NCI-H1436 treated with DMSO at 0.1 percent for 48 hours (cell line): ENCODE data around the gene TMEM270.
"Not testable (repeated sequence)": the region's sequence is repeated elsewhere in the genome, so short reads cannot be mapped to it uniquely, and the experiment has no call there.

Source experiments
- DNase-seq: peaks from one replicate; lab custom pipeline; 2025; lab: John Stamatoyannopoulos, UW

The TMEM270 gene

DNA sequence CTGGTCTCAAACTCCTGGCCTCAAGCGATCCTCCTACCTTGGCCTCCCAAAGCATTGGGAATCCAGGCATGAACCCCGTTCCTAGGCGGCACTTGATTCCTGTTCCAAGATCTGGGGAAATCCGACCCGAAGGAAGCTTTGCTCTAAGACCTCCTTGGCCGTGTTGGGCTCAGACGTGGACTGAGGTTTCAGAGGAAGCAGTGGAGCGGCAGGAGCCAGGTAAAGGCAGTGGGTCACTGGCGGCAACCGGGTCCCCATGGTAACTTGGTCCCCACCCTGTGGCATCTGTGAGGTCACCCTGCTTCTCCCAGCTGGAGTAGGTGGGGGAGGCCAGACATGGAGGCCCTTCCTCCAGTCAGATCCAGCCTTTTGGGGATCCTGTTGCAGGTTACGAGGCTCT, at the start of gene TMEM270:
TMEM270 (plus strand) TSS at position 301 of the 400 bp plus-strand sequence; CDS start at position 337, 36 bp downstream.
- no peak for DNase-seq

GRCh38 chr7:73811760-73812168, 49.2 kb upstream of the TMEM270 start:
- peak; percentile 6 for DNase-seq

DNA sequence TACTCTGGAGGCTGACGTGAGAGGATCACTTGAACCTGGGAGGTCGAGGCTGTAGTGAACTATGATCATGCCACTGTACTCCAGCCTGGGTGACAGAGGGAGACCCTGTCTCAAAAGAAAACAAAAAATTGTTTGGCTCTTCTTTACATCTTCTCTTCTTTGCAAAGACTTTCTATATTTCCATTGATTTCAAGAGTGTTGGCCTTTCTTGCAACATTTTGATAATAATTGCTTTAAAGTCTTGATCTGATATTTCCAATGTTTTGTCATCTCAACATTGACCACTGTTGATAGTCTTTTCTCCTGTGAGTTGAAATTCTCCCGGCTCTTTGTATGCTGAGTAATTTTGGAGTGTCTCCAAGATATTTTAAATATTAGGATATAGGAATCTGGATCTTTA, 48.0 kb upstream of the TMEM270 start:
- DNase-seq: no peak

DNA sequence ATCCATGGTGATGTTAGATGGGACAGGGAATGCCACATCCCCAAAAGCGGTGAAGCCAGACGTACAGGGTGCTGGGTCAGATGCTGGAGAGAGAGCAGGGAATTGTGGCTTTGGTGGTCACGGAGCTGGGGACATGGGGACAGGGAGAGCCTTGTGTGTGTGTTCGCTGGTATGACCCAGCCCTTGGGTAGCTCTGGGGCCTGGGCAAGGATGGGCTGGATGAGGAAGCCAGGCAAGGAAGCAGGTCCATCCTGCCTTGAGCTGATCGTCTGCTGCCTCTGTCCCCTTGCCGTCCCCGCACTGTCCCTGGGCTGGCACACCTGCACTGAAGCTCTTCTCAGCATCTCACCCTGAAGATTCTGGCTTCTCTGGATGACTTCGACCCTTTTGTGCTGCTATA, 45.5 kb upstream of the TMEM270 start:
- no peak for DNase-seq

GRCh38 chr7:73817121-73817520, 43.8 kb upstream of the TMEM270 start:
- DNase-seq: no peak

DNA sequence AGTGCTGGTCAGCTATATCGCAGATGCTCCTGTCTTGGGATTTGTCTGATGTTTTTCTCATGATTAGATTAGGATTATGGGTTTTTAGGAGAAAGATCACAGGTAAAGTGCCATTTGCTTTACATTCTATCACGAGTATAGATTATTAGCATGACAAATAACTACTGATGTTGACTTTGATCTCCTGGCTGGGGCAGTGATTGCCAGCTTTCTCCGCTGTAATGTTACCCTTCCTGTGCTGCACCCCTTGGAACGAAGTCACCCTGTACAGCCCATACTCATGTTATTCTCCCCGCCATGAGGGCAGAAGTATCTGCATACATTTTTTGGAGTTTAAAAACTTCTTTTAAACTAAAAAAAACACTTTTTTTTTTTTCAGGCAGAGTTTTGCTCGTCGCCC, 40.9 kb upstream of the TMEM270 start:
- DNase-seq: no peak

- DNase-seq: not testable (repeated sequence)
These were observed 39.2 kb upstream of the TMEM270 start for GRCh38 chr7:73821597-73822285.

GRCh38 chr7:73822319-73823173, 38.4 kb upstream of the TMEM270 start:
- DNase-seq: no peak

GRCh38 chr7:73823257-73823656, 37.7 kb upstream of the TMEM270 start:
- no peak for DNase-seq

- DNase-seq: no peak
These were observed 36.9 kb upstream of the TMEM270 start for GRCh38 chr7:73823873-73824592.

DNA sequence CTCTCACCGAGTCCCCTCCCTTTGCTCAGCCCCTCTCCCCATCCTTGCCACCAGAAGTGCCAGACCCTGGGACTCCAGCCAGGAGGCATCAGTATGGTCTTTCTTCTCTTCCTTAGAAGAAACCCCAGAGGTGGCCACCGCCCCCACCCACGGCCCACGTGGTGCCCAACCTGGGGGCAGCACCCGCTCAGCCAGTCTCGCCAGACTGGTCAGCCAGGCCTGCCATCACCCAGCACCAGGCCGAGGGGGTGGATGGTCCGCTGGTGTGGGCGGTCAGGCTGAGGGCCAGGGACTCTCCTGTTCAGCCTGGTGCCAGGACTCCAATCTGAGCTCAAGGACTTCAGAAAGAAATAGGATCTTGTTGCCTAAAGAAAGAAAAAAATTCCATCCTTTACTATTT, 36.0 kb upstream of the TMEM270 start:
- no peak for DNase-seq

DNA sequence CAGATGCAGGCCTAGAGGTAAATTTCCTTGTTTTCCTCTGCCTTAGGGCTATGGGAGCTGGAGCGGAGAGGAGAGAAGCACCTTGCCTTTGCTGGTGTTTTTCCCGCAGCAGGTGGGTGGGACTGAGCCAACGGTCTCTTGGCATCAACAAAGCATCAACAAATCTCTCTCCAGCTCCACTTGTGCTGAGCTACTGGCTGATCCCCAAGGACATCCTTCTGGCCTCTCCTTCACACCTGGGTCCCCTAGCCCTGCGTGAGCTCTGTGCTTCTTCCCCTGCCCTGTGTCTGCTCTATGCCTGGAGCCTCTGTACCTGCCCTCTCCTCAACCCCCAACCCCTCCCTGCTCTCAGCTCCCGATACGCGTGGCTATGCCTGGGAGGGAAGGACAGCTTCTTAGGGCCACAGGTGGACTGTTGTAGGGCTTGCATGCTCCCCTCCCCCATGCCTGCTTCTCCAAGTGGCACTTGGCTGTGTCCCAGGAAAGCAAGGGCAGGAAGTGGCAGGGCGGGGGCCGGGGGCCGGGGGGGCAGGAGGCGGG, 33.3 kb upstream of the TMEM270 start:
- DNase-seq: peak; percentile 93

DNA sequence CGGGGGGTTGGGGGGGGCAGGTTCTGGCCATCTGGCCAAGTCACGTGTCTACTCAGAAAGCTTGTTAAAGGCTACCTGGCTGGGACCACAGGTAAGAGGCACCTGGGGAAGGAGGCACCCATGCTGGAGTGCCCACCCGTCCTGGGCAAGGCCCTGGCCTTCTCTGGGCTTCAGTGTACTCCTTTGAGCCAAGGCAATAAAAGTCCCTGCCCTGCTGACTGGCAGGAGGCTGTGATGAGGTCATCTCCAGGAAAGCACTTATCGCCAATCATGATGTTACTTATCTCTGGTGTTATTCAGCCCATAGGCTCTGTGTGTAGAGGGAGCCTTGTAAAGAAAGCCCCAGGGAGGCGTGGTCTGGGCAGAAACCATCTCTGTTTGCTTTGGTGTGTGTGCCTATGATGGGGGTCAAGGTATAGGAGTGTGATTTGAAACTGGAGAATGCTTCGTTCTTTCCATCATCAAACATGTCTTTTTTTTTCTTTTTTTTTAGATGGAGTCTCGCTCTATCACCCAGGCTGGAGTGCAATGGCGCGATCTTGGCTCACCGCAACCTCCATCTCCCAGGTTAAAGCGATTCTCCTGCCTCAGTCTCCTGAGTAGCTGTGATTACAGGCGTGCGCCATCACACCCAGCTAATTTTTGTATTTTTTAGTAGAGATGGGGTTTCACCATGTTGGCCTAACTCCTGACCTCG, 32.7 kb upstream of the TMEM270 start:
- peak; percentile 89 for DNase-seq

GRCh38 chr7:73828972-73829371, 32.0 kb upstream of the TMEM270 start:
- no peak for DNase-seq

DNA sequence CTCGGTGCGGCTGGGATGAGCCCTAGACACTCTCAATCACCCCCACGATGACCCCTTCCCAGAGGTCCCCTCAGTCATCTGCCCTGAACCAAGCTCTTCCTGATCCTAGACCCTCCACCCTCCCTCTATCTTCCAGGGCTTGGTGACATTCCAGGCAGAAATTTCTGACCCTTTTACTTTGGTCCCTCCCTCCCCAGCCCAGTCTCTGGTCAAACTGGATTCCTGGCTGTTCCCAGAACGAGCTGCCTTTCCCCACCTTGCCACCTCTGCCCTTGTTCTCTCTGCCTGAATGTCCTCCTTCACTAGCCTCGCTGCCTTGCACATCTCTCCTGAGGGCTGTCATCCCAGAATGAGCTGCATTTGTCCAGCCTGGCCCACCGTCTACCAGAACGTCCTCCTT, 31.5 kb upstream of the TMEM270 start:
- no peak for DNase-seq

DNA sequence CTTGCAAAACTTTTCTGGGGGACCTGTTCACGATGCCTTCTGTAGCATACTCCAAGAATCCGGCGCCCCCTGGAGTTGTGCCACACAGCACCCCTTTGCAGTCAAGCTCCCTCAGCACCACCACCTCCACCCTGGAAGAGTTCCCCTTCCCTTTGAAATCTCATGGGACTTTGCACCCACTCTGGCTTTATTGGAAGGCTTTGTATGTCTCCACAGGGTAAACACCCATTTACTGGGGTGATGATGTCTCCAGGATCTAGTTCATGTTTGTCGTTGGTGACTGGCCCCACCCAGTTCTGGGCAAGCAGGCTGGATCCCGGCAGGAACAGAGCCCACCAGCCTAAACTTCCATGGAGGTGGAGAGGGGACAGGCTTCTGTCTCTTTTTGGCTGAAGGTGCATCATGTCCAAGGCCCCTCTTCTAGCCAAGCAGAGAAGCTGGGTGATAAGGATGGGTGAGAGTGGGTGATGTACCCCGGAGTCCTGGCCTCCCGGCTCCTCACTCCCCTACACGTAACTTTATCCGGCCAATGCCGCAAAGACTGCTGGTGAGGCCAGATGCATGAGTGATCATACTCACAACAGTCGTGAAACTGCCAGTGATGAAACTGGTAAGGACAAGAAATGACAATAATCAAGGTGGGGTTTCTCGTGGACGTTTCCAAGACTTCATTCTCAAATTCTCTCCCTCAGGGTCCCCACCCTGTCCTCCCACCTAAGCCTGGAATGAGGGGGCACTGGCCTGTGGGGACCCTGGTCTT, 30.9 kb upstream of the TMEM270 start:
- no peak for DNase-seq

GRCh38 chr7:73830681-73831583, 30.0 kb upstream of the TMEM270 start, which contains the start of gene CLDN4:
TSS of gene CLDN4 (plus strand) at chr7:73830996. CDS start at chr7:73831202, 206 bp downstream.
- DNase-seq: no peak

DNA sequence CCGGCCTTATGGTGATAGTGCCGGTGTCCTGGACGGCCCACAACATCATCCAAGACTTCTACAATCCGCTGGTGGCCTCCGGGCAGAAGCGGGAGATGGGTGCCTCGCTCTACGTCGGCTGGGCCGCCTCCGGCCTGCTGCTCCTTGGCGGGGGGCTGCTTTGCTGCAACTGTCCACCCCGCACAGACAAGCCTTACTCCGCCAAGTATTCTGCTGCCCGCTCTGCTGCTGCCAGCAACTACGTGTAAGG, 29.4 kb upstream of the TMEM270 start:
- DNase-seq: no peak

DNA sequence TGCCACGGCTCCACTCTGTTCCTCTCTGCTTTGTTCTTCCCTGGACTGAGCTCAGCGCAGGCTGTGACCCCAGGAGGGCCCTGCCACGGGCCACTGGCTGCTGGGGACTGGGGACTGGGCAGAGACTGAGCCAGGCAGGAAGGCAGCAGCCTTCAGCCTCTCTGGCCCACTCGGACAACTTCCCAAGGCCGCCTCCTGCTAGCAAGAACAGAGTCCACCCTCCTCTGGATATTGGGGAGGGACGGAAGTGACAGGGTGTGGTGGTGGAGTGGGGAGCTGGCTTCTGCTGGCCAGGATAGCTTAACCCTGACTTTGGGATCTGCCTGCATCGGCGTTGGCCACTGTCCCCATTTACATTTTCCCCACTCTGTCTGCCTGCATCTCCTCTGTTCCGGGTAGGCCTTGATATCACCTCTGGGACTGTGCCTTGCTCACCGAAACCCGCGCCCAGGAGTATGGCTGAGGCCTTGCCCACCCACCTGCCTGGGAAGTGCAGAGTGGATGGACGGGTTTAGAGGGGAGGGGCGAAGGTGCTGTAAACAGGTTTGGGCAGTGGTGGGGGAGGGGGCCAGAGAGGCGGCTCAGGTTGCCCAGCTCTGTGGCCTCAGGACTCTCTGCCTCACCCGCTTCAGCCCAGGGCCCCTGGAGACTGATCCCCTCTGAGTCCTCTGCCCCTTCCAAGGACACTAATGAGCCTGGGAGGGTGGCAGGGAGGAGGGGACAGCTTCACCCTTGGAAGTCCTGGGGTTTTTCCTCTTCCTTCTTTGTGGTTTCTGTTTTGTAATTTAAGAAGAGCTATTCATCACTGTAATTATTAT, 28.9 kb upstream of the TMEM270 start:
- DNase-seq: peak; percentile 53
